Esophagus muscularis mucosa (tissue), 4 donors: ENCODE data around the gene LMF1.

Source experiments
- EP300 ChIP-seq: sonication (generic); formaldehyde crosslinking; IDR thresholded peaks from one replicate; pipeline ENCODE4 v1.6.1; 2017; ENCODE audit warnings: antibody characterized with exemption
- POLR2AphosphoS5 ChIP-seq, 2 donors: sonication (generic); formaldehyde crosslinking; IDR thresholded peaks; one replicate each; pipeline ENCODE4 v1.6.1; 2017; ENCODE audit warnings: antibody characterized with exemption in 2 of 2
- TF ChIP-seq, protein P1 (sequence below), 3 experiments: fragments of 200-600 bp in 2 of 3; fragments of 450-650 bp in 1 of 3; sonication (generic) in 2 of 3; IDR thresholded peaks; one replicate each; pipeline ENCODE4 v1.5.1; 2017 to 2019; ENCODE audit warnings: antibody characterized with exemption in 3 of 3, mild to moderate bottlenecking in 2 of 3, moderate library complexity in 1 of 3

DNA sequence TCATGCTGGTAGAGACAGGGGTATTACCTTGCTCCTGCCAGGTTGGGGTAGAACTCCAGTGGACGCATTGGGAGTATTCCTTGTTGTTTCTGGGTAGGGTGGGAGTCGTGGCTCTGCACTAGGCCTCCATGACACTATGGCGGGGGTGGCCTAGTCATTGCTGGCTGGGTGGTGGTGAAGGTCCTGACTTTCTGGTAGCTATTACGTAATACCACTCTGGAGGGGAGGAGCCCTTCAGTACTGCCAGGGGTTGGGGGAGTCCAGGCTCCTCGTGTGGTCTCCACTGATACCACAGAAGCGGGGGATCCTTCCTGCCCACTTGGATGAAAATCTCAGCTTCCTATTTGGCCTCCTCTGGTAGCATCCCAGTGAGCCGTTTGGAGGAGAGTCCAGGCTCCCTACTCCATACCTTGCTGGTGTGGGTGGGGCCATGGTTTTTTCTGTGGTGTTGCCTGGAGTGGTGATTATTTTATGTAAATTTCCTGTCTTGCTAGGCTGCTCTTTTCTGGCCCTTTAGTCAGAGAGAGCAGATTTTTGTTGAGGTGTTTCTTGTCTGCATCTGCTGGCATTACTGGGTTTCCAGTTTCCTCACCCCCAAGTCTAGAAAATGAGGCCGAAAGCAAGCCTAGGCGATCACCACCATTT lies 104.4 kb downstream of the LMF1 start:
- TF ChIP-seq, protein P1, sequence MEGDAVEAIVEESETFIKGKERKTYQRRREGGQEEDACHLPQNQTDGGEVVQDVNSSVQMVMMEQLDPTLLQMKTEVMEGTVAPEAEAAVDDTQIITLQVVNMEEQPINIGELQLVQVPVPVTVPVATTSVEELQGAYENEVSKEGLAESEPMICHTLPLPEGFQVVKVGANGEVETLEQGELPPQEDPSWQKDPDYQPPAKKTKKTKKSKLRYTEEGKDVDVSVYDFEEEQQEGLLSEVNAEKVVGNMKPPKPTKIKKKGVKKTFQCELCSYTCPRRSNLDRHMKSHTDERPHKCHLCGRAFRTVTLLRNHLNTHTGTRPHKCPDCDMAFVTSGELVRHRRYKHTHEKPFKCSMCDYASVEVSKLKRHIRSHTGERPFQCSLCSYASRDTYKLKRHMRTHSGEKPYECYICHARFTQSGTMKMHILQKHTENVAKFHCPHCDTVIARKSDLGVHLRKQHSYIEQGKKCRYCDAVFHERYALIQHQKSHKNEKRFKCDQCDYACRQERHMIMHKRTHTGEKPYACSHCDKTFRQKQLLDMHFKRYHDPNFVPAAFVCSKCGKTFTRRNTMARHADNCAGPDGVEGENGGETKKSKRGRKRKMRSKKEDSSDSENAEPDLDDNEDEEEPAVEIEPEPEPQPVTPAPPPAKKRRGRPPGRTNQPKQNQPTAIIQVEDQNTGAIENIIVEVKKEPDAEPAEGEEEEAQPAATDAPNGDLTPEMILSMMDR (IDR thresholded peaks at IDR 0.05) = no peak
- TF ChIP-seq EP300 (no peak), POLR2AphosphoS5 (IDR thresholded peaks at IDR 0.05) (no peak)
